Measurements from ENCODE around the gene PRUNE2. TPM values are rescaled to one million over a fixed set of nuclear protein-coding genes. Genes with fewer than 3 reads are reported as not detected.

Gene PRUNE2
- total and polyA plus RNA-seq, 4 donors, result 1.3 to 4.5 (median 1.6) TPM

DNA sequence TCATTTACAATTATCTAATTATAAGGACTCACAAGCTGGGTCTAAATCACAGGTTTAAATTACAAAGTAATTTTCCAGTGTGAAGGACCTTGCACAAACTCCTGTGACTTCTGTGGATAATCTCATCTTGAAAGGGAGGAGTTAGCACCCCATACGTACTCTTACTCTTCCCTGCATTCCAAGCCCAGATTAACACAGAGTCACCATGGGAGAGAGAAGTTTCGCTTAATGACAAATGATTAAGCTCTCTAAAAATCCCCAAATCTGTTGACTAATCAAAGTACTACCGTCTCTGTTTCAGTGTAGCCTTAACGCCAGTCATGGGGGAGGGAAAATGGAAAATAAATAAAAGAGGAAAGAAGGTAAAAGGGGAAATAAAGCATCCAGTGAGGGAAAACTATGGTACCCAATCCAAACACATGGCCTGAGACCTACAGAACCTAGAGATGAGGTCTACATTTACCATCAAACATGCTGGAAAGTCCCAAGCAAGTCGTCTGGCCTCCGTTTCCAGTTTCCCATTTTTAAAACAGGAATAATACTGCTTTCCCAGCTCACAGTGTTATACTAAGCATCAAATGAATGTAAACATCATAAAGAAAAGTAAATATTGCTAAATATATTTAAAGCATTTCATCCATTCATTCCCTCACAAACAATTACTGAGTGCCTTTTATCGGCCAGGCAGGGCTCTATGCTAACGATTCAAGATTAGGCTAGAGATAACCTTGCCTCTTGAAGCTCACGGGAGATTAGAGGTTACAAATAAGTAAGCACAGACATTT is 78.4 kb downstream of the PRUNE2 start (continued):
- TF ChIP-seq, protein P1, sequence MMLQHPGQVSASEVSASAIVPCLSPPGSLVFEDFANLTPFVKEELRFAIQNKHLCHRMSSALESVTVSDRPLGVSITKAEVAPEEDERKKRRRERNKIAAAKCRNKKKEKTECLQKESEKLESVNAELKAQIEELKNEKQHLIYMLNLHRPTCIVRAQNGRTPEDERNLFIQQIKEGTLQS (IDR thresholded peaks at IDR 0.05), result no peak
- TF ChIP-seq CTCF (IDR thresholded peaks at IDR 0.05; ENCODE audit: low read depth, low read length, missing input control), result no peak

DNA sequence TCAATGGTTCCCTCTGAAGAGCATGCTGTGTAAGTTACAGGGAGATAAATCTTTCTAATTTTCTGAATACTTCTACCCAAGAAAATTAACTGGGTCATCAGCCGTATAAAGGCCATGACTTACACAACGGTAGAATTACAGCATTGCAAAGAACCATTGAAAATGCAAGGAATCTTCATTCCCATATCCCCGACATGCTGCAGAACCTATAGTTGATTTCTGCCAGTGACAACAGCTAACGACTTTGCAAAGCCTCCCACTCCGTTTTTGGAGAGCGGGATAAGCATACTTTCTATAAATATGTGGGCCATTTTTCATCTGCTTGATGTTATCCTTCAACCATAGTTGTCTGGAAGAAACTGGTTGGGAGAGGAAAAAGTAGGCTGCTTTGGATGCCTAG is 85.5 kb downstream of the PRUNE2 start:
- TF ChIP-seq NR2F2 (IDR thresholded peaks at IDR 0.05) (no peak), GABPA (IDR thresholded peaks at IDR 0.05 in 1 of 2, conservative IDR thresholded peaks at IDR 0.05 in 1 of 2) (no peak), FOXA1 (IDR thresholded peaks at IDR 0.05) (no peak), FOXA2 (IDR thresholded peaks at IDR 0.05) (no peak), JUND (IDR thresholded peaks at IDR 0.05) (no peak), HNF4G (IDR thresholded peaks at IDR 0.05) (no peak), ZBTB33 (IDR thresholded peaks at IDR 0.05) (no peak), YY1 (IDR thresholded peaks at IDR 0.05) (no peak), SP1 (IDR thresholded peaks at IDR 0.05) (no peak), CTCF (IDR thresholded peaks at IDR 0.05; ENCODE audit: low read depth, low read length, missing input control) (no peak), RXRA (IDR thresholded peaks at IDR 0.05) (no peak), EGR1 (IDR thresholded peaks at IDR 0.05; ENCODE audit: low read depth in 2 of 2) (no peak), HNF4A (conservative IDR thresholded peaks at IDR 0.05) (no peak), REST (IDR thresholded peaks at IDR 0.05) (no peak), TAF1 (conservative IDR thresholded peaks at IDR 0.05) (no peak), RAD21 (IDR thresholded peaks at IDR 0.05) (no peak)
- TF ChIP-seq, protein P1 (IDR thresholded peaks at IDR 0.05), result no peak
- TF ChIP-seq, protein P2, sequence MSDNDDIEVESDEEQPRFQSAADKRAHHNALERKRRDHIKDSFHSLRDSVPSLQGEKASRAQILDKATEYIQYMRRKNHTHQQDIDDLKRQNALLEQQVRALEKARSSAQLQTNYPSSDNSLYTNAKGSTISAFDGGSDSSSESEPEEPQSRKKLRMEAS (IDR thresholded peaks at IDR 0.05), result no peak
- H3K4me1 ChIP-seq (ENCODE audit: control insufficient read depth in 4 of 4, insufficient read depth in 4 of 4, low read length in 3 of 4), result no peaks in the 10 kb centered on the region
- H3K9ac ChIP-seq (ENCODE audit: low read depth in 1 of 2, low read length in 2 of 2), result no peak overlapping the region
- no peak for DNase-seq (ENCODE audit: low spot score)
- H3K27ac ChIP-seq (ENCODE audit: low read depth in 1 of 2, low read length in 2 of 2), result no peak overlapping the region
- H3K36me3 ChIP-seq (ENCODE audit: control insufficient read depth in 4 of 4, insufficient read depth in 3 of 4, low read depth in 1 of 4, low read length in 3 of 4), result no peaks in the 10 kb centered on the region
- WGBS, result 80% methylated on average over 6 of the region's 6 CpGs
- H3K27me3 ChIP-seq (ENCODE audit: control insufficient read depth in 4 of 4, insufficient read depth in 4 of 4, low read length in 3 of 4), result no peaks in the 10 kb centered on the region
- no peaks in the 10 kb centered on the region for H3K9me3 ChIP-seq (ENCODE audit: control insufficient read depth in 4 of 4, low read length in 3 of 4)
- H3K4me3 ChIP-seq (ENCODE audit: low read depth in 1 of 3, low read length in 3 of 3), result no peak overlapping the region
